ENCODE results near the gene CHP1.
A peak's percentile ranks its signal among the peaks of the same experiment; 100 is the strongest.

The CHP1 gene

DNA sequence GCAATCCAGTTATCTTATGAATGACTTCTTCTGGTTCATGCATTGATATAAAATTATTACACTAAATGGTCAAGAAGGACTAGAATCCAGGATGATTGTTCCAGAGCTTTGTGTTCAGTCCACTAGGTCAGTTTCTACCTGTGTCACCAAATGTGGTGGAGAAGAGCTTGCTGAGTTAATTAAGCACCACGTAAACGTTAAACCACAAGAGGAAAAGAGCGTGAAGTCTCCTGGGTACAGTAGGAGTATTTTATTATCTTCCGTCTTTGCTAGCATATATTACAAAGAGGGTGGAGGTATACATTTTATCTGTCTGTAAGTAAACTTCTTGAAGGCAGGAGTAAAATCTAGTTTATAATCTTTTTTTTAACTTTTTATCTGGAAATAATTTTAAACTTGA lies 23.5 kb downstream of the CHP1 start:
- Histone ChIP-seq H2AFZ (ENCODE audit: low read depth, low read length) (no peak overlapping the region), H3K4me3 (ENCODE audit: insufficient read depth in 1 of 2, low read depth in 1 of 2, low read length in 2 of 2) (no peak overlapping the region), H3K9ac (ENCODE audit: low read length) (no peak overlapping the region), H3K79me1 (replicated peaks; ENCODE audit: low read length, poor library complexity, severe bottlenecking) (peaks cover 12% of the 10 kb centered on the region), H3K4ac (ENCODE audit: low read depth in 1 of 2, low read length in 2 of 2) (no peak overlapping the region), H3K18ac (ENCODE audit: low read depth in 1 of 2, low read length in 2 of 2) (no peak overlapping the region), H3K4me1 (ENCODE audit: control insufficient read depth, insufficient read depth, low read depth, low read length) (peaks cover 2% of the 10 kb centered on the region), H3K4me2 (ENCODE audit: low read length, poor library complexity, severe bottlenecking) (no peak overlapping the region), H3K36me3 (ENCODE audit: control insufficient read depth in 1 of 2, insufficient read depth in 2 of 2, low read depth in 1 of 2, low read length in 2 of 2) (peaks cover 8 to 31% of the 10 kb centered on the region in 2 experiments), H3K14ac (ENCODE audit: low read length in 2 of 2) (no peak overlapping the region), H4K91ac (ENCODE audit: low read length) (no peak overlapping the region), H4K8ac (ENCODE audit: low read length) (no peak overlapping the region), H2BK5ac (ENCODE audit: low read depth, low read length, poor library complexity, severe bottlenecking) (no peak overlapping the region), H3K23ac (ENCODE audit: low read length in 2 of 2) (no peak overlapping the region), H3K9me3 (ENCODE audit: control insufficient read depth, low read length) (no peaks in the 10 kb centered on the region), H2AK5ac (ENCODE audit: low read length, severe bottlenecking) (no peak overlapping the region), H3K27ac (ENCODE audit: low read length, poor library complexity, severe bottlenecking) (no peak overlapping the region), H2BK15ac (ENCODE audit: low read depth, poor library complexity, severe bottlenecking) (no peak overlapping the region), H2BK120ac (ENCODE audit: low read depth, low read length) (no peak overlapping the region), H3K27me3 (ENCODE audit: control insufficient read depth in 1 of 2, insufficient read depth in 1 of 2, low read length in 2 of 2) (no peaks in the 10 kb centered on the region), H2BK12ac (ENCODE audit: low read length in 2 of 2) (no peak overlapping the region)
- 92% methylated on average over 3 of the region's 4 CpGs for WGBS
- DNase-seq: no peak

DNA sequence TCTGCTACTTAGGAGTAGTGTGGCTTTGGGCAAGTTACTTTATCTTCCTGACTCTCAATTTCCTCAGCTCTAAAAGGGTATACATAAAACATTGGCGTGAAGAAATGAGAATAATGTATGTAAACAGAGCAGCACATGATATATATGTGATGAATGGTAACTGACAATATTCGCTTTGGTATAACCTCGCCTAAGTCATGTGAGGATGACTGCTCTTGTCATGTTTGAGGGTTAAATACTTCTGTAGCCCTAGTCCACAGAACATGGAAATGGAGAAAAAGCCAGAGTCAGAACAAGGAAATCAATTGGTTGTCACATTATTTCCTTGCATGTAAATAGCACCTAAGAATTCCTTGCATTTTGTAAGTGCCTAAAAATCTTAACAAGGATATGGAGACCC lies 25.0 kb downstream of the CHP1 start:
- no peak overlapping the region for H3K14ac ChIP-seq (ENCODE audit: low read length in 2 of 2)
- peaks cover 11 to 35% of the 10 kb centered on the region in 2 experiments for H3K36me3 ChIP-seq (ENCODE audit: control insufficient read depth in 1 of 2, insufficient read depth in 2 of 2, low read depth in 1 of 2, low read length in 2 of 2)
- no peak overlapping the region for H2BK15ac ChIP-seq (ENCODE audit: low read depth, poor library complexity, severe bottlenecking)
- H3K4me2 ChIP-seq (ENCODE audit: low read length, poor library complexity, severe bottlenecking): no peak overlapping the region
- DNase-seq: no peak
- H2BK5ac ChIP-seq (ENCODE audit: low read depth, low read length, poor library complexity, severe bottlenecking): no peak overlapping the region
- WGBS: 98% methylated on average over 3 of the region's 3 CpGs
- no peaks in the 10 kb centered on the region for H3K9me3 ChIP-seq (ENCODE audit: control insufficient read depth, low read length)
- no peak overlapping the region for H3K23ac ChIP-seq (ENCODE audit: low read length in 2 of 2)
- H2BK12ac ChIP-seq (ENCODE audit: low read length in 2 of 2): no peak overlapping the region
- no peak overlapping the region for H3K9ac ChIP-seq (ENCODE audit: low read length)
- no peak overlapping the region for H3K18ac ChIP-seq (ENCODE audit: low read depth in 1 of 2, low read length in 2 of 2)
- H4K91ac ChIP-seq (ENCODE audit: low read length): no peak overlapping the region
- no peaks in the 10 kb centered on the region for H3K27me3 ChIP-seq (ENCODE audit: control insufficient read depth in 1 of 2, insufficient read depth in 1 of 2, low read length in 2 of 2)
- no peak overlapping the region for H3K4ac ChIP-seq (ENCODE audit: low read depth in 1 of 2, low read length in 2 of 2)
- H2AFZ ChIP-seq (ENCODE audit: low read depth, low read length): no peak overlapping the region
- H3K27ac ChIP-seq (ENCODE audit: low read length, poor library complexity, severe bottlenecking): no peak overlapping the region
- no peak overlapping the region for H2BK120ac ChIP-seq (ENCODE audit: low read depth, low read length)
- H4K8ac ChIP-seq (ENCODE audit: low read length): no peak overlapping the region
- no peak overlapping the region for H3K4me3 ChIP-seq (ENCODE audit: insufficient read depth in 1 of 2, low read depth in 1 of 2, low read length in 2 of 2)
- peaks cover 16% of the 10 kb centered on the region for H3K79me1 ChIP-seq (replicated peaks; ENCODE audit: low read length, poor library complexity, severe bottlenecking)
- no peak overlapping the region for H2AK5ac ChIP-seq (ENCODE audit: low read length, severe bottlenecking)
- H3K4me1 ChIP-seq (ENCODE audit: control insufficient read depth, insufficient read depth, low read depth, low read length): no peaks in the 10 kb centered on the region

GRCh38 chr15:41256577-41257038 lies 25.5 kb downstream of the CHP1 start:
- Histone ChIP-seq H2AK5ac (ENCODE audit: low read length, severe bottlenecking) (no peak overlapping the region), H3K4me2 (ENCODE audit: low read length, poor library complexity, severe bottlenecking) (no peak overlapping the region), H2AFZ (ENCODE audit: low read depth, low read length) (no peak overlapping the region), H3K18ac (ENCODE audit: low read depth in 1 of 2, low read length in 2 of 2) (no peak overlapping the region), H3K4me1 (ENCODE audit: control insufficient read depth, insufficient read depth, low read depth, low read length) (no peaks in the 10 kb centered on the region), H3K79me1 (replicated peaks; ENCODE audit: low read length, poor library complexity, severe bottlenecking) (peaks cover 12% of the 10 kb centered on the region), H3K23ac (ENCODE audit: low read length in 2 of 2) (no peak overlapping the region), H3K9me3 (ENCODE audit: control insufficient read depth, low read length) (no peaks in the 10 kb centered on the region), H3K27me3 (ENCODE audit: control insufficient read depth in 1 of 2, insufficient read depth in 1 of 2, low read length in 2 of 2) (no peaks in the 10 kb centered on the region), H3K4me3 (ENCODE audit: insufficient read depth in 1 of 2, low read depth in 1 of 2, low read length in 2 of 2) (no peak overlapping the region), H2BK5ac (ENCODE audit: low read depth, low read length, poor library complexity, severe bottlenecking) (no peak overlapping the region), H3K9ac (ENCODE audit: low read length) (no peak overlapping the region), H3K36me3 (ENCODE audit: control insufficient read depth in 1 of 2, insufficient read depth in 2 of 2, low read depth in 1 of 2, low read length in 2 of 2) (peaks cover 11 to 32% of the 10 kb centered on the region in 2 experiments), H3K14ac (ENCODE audit: low read length in 2 of 2) (no peak overlapping the region), H3K27ac (ENCODE audit: low read length, poor library complexity, severe bottlenecking) (no peak overlapping the region), H3K4ac (ENCODE audit: low read depth in 1 of 2, low read length in 2 of 2) (no peak overlapping the region), H2BK12ac (ENCODE audit: low read length in 2 of 2) (no peak overlapping the region), H2BK15ac (ENCODE audit: low read depth, poor library complexity, severe bottlenecking) (no peak overlapping the region), H4K8ac (ENCODE audit: low read length) (no peak overlapping the region), H4K91ac (ENCODE audit: low read length) (no peak overlapping the region), H2BK120ac (ENCODE audit: low read depth, low read length) (no peak overlapping the region)
- no peak for DNase-seq
- WGBS: 100% methylated on average over 5 of the region's 5 CpGs

- no peaks in the 10 kb centered on the region for H3K9me3 ChIP-seq (ENCODE audit: control insufficient read depth, low read length)
- no peak overlapping the region for H3K14ac ChIP-seq (ENCODE audit: low read length in 2 of 2)
- no peak overlapping the region for H4K8ac ChIP-seq (ENCODE audit: low read length)
- H3K18ac ChIP-seq (ENCODE audit: low read depth in 1 of 2, low read length in 2 of 2): no peak overlapping the region
- no peak overlapping the region for H2BK15ac ChIP-seq (ENCODE audit: low read depth, poor library complexity, severe bottlenecking)
- peaks cover 6% of the 10 kb centered on the region for H3K79me1 ChIP-seq (replicated peaks; ENCODE audit: low read length, poor library complexity, severe bottlenecking)
- no peaks in the 10 kb centered on the region for H3K4me1 ChIP-seq (ENCODE audit: control insufficient read depth, insufficient read depth, low read depth, low read length)
- no peak overlapping the region for H3K9ac ChIP-seq (ENCODE audit: low read length)
- no peak overlapping the region for H2BK120ac ChIP-seq (ENCODE audit: low read depth, low read length)
- no peak overlapping the region for H3K4ac ChIP-seq (ENCODE audit: low read depth in 1 of 2, low read length in 2 of 2)
- 100% methylated on average over 2 of the region's 3 CpGs for WGBS
- H4K91ac ChIP-seq (ENCODE audit: low read length): no peak overlapping the region
- H3K36me3 ChIP-seq (ENCODE audit: control insufficient read depth in 1 of 2, insufficient read depth in 2 of 2, low read depth in 1 of 2, low read length in 2 of 2): peaks cover 8 to 44% of the 10 kb centered on the region in 2 experiments
- no peak overlapping the region for H3K27ac ChIP-seq (ENCODE audit: low read length, poor library complexity, severe bottlenecking)
- H3K23ac ChIP-seq (ENCODE audit: low read length in 2 of 2): no peak overlapping the region
- no peak overlapping the region for H3K4me3 ChIP-seq (ENCODE audit: insufficient read depth in 1 of 2, low read depth in 1 of 2, low read length in 2 of 2)
- H2AFZ ChIP-seq (ENCODE audit: low read depth, low read length): no peak overlapping the region
- H2BK12ac ChIP-seq (ENCODE audit: low read length in 2 of 2): no peak overlapping the region
- H2AK5ac ChIP-seq (ENCODE audit: low read length, severe bottlenecking): no peak overlapping the region
- H3K27me3 ChIP-seq (ENCODE audit: control insufficient read depth in 1 of 2, insufficient read depth in 1 of 2, low read length in 2 of 2): no peaks in the 10 kb centered on the region
- peak; percentile 74 for DNase-seq
- H3K4me2 ChIP-seq (ENCODE audit: low read length, poor library complexity, severe bottlenecking): no peak overlapping the region
- H2BK5ac ChIP-seq (ENCODE audit: low read depth, low read length, poor library complexity, severe bottlenecking): no peak overlapping the region
These were observed 27.8 kb downstream of the CHP1 start for GRCh38 chr15:41258750-41259471.
